Body of pancreas (tissue), 4 donors: ENCODE measurements around the gene CACNA2D3. TPM values are rescaled to one million over a fixed set of nuclear protein-coding genes. Genes with fewer than 3 reads are reported as not detected.

Source experiments
- ATAC-seq: fragments of 150-250 bp; one replicate; pipeline ENCODE4 v1.9.1; 2016
- DNase-seq, 4 donors: peaks; one replicate each; pipeline ENCODE4 v3.0.0-alpha.2; 2019
- H3K27ac ChIP-seq, 4 donors: fragments of 200-600 bp; sonication (generic); 1 replicate in 3 of 4; 2 replicates in 1 of 4; pipeline versions ENCODE4 v1.5.1 to v1.6.1; 2016 to 2019; ENCODE audit warnings: mild to moderate bottlenecking in 1 of 4, mixed read lengths in 1 of 4, moderate library complexity in 1 of 4
- H3K27me3 ChIP-seq, 2 donors: fragments of 200-600 bp; sonication (generic); one replicate each; pipeline ENCODE4 v1.6.0; 2016; ENCODE audit warnings: mild to moderate bottlenecking in 1 of 2
- H3K36me3 ChIP-seq, 2 donors: fragments of 200-600 bp; sonication (generic); replicated peaks in 1 of 2; 2 replicates each; pipeline ENCODE4 v1.5.1; 2016; ENCODE audit warnings: low read depth in 2 of 2; ENCODE audit not compliant: insufficient read depth in 1 of 2
- H3K4me1 ChIP-seq: fragments of 200-600 bp; sonication (generic); one replicate; pipeline ENCODE4 v1.6.0; 2016
- H3K4me3 ChIP-seq, 2 donors: fragments of 200-600 bp; sonication (generic); 1 replicate in 1 of 2; 2 replicates in 1 of 2; pipeline ENCODE4 v1.5.1; 2016 to 2019
- H3K9me3 ChIP-seq, 3 donors: fragments of 200-600 bp; sonication (generic); 1 replicate in 2 of 3; 2 replicates in 1 of 3; pipeline ENCODE4 v1.5.1; 2016
- POLR2A ChIP-seq, 3 donors: fragments of 450-650 bp; IDR thresholded peaks; one replicate each; pipeline ENCODE4 v1.6.1; 2016; ENCODE audit warnings: antibody characterized with exemption in 3 of 3, mild to moderate bottlenecking in 2 of 3
- WGBS, 2 donors: methylation state at CpG; one replicate each; pipeline ENCODE4 v1.1.5; 2017; 5-methylcytosine and 5-hydroxymethylcytosine counted together
- intact Hi-C: fragments of 100-400 bp; cut with DNase I; formaldehyde crosslinking; loops from one replicate; pipeline ENCODE4 v1.15.1; 2023
- total RNA-seq, 2 donors: library from RNA; depleted of rRNA; stranded (reverse); fragments of >200 nt; gene quantifications; one replicate each; pipeline ENCODE4 v1.1.0, GENCODE V29; 2016
- TF ChIP-seq, protein P1 (sequence below), 7 experiments: fragments of 450-650 bp in 4 of 7; fragments of 200-600 bp in 3 of 7; sonication (generic) in 3 of 7; IDR thresholded peaks; one replicate each; pipeline ENCODE4 v1.5.1; 2016 to 2019; ENCODE audit warnings: antibody characterized with exemption in 7 of 7

The CACNA2D3 gene
- total RNA-seq, 2 donors from 2014 or later = not detected

DNA sequence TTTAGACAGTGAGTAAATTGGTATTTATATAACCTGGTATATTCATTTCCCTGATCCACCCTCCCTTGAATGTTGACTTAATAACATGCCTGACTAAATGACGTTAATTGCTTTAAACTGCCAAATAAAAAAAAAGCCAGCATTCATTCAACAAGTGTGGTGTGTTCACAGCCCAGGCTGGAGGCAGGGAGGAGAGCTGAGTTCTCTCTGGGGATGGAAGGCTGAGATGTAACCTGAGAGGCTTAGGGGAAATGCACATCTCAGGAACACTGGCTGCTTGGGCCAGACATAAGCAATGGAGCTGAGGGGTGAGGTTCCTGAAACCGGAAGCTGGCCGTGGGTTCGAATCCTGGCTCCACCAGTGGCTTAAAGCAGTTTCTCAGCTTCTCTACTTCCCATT lies 17.3 kb downstream of the CACNA2D3 start:
- no peak for DNase-seq
- intact Hi-C loops = no loop called here
- 54 to 61% methylated on average over 4 of the region's 4 CpGs for WGBS, 2 donors
- no peaks in the 10 kb centered on the region for H3K36me3 ChIP-seq
- H3K27ac ChIP-seq = no peak overlapping the region
- H3K4me1 ChIP-seq = no peaks in the 10 kb centered on the region
- H3K27me3 ChIP-seq = no peaks in the 10 kb centered on the region
- H3K4me3 ChIP-seq = no peak overlapping the region
- ATAC-seq = no peak
- no peak for TF ChIP-seq POLR2A (IDR thresholded peaks at IDR 0.05)
- TF ChIP-seq, protein P1, sequence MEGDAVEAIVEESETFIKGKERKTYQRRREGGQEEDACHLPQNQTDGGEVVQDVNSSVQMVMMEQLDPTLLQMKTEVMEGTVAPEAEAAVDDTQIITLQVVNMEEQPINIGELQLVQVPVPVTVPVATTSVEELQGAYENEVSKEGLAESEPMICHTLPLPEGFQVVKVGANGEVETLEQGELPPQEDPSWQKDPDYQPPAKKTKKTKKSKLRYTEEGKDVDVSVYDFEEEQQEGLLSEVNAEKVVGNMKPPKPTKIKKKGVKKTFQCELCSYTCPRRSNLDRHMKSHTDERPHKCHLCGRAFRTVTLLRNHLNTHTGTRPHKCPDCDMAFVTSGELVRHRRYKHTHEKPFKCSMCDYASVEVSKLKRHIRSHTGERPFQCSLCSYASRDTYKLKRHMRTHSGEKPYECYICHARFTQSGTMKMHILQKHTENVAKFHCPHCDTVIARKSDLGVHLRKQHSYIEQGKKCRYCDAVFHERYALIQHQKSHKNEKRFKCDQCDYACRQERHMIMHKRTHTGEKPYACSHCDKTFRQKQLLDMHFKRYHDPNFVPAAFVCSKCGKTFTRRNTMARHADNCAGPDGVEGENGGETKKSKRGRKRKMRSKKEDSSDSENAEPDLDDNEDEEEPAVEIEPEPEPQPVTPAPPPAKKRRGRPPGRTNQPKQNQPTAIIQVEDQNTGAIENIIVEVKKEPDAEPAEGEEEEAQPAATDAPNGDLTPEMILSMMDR (IDR thresholded peaks at IDR 0.05) = no peak
- H3K9me3 ChIP-seq = no peaks in the 10 kb centered on the region

DNA sequence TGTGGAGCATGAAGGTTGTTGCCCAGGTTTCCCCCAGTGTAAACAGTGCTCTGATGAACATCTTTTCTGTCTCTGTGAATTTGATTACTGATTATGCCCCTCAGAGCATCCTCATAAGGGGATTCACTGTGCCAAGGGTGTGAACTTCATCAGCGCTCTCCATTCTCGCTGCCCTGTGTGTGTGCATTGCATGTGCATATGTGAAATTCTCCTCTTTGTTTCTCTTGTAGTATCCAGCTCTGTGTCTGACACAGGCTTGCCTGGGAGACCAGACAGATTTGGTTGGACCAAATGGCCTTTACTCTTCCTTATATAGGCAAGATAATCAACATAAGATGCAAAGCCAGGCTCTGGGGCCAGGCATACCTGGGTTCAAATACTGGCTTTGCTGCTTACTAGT lies 21.9 kb downstream of the CACNA2D3 start:
- DNase-seq = no peak
- no peak overlapping the region for H3K27ac ChIP-seq
- H3K4me1 ChIP-seq = no peaks in the 10 kb centered on the region
- no peak for TF ChIP-seq POLR2A (IDR thresholded peaks at IDR 0.05)
- TF ChIP-seq, protein P1 (IDR thresholded peaks at IDR 0.05) = no peak
- peaks cover 0 to 4% of the 10 kb centered on the region in 2 donors for H3K27me3 ChIP-seq
- no peak overlapping the region for H3K4me3 ChIP-seq
- ATAC-seq = no peak
- intact Hi-C loops = no loop called here
- WGBS, 2 donors = 69 to 95% methylated on average over 2 of the region's 2 CpGs
- H3K9me3 ChIP-seq = no peaks in the 10 kb centered on the region
- no peaks in the 10 kb centered on the region for H3K36me3 ChIP-seq

DNA sequence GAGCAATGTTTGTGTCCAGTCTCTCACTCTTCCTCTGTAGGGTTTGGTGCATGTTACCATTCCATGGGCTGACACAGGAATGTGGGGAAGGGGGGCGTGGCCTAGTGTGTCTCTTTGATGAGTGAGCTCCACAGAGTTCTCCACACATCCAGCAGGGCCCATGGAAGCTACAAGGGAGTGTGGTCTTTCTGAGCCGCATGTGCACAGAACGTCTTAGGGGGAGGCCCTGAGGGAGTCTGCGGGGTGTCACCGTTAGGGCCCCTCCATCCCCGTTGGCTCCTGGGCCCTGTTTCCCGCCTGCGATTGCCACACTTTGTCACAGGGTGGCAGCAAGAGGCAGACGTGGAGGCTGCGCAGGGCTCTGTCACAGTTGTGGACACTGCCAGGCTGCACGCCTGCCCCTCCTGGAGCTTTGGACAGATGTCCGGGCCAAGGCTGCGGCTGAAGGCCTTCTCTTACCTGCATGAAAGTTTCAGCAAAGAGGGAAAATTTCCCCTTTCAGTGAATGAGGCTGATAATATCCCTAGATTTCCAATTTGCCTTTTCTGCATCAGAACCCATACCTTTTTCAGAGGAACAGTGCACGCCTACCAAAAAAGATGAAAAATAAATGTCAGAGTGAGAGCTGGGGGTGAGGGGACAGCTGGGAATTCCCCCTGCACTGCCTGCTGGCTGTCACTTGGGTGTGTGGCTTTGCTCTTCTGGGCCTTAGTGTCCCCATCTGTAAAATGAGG lies 24.3 kb downstream of the CACNA2D3 start:
- no peaks in the 10 kb centered on the region for H3K4me1 ChIP-seq
- ATAC-seq = peak; percentile 65
- peaks cover 0 to 4% of the 10 kb centered on the region in 2 donors for H3K27me3 ChIP-seq
- no peak overlapping the region for H3K27ac ChIP-seq
- H3K36me3 ChIP-seq = no peaks in the 10 kb centered on the region
- intact Hi-C loops = no loop called here
- H3K4me3 ChIP-seq = no peak overlapping the region
- DNase-seq = peak; percentile 52 to 71 (median 62)
- no peaks in the 10 kb centered on the region for H3K9me3 ChIP-seq
- 12 to 19% methylated on average over 8 to 13 of the region's 14 CpGs for WGBS, 2 donors
- TF ChIP-seq, protein P1 (IDR thresholded peaks at IDR 0.05) = peak; percentile 36 to 84 (median 64)
- TF ChIP-seq POLR2A (IDR thresholded peaks at IDR 0.05) = no peak

DNA sequence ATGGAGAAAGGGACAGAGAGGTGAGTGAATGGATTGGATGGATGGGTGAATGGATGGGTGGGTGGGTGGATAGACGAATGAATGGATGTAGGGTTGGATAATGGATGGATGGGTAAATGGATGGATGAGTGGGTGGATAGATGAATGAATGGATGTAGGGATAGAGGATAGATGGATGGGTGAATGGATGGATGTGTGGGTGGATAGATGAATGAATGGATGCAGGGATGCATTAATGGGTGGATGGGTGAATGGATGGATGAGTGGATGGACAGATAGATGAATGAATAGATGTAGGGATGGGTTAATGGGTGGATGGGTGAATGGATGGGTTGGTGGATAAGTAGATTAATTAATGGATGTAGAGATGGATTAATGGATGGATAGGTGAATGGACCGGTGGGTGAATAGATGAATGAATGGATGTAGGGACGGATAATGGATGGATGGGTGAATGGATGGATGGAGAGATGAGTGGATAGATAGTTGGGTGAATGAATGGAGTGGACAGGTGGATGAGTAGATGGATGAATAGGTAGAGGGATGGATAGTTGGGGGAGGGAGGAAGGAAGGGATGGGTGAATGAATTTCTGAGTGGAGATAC lies 28.6 kb downstream of the CACNA2D3 start:
- WGBS, 2 donors = 67 to 72% methylated on average over 3 of the region's 3 CpGs
- intact Hi-C loops = no loop called here
- Histone ChIP-seq H3K27me3 (peaks cover 0 to 4% of the 10 kb centered on the region in 2 donors), H3K27ac (no peak overlapping the region), H3K36me3 (no peaks in the 10 kb centered on the region), H3K4me1 (no peaks in the 10 kb centered on the region), H3K9me3 (no peaks in the 10 kb centered on the region), H3K4me3 (no peak overlapping the region)
- DNase-seq (no peak), ATAC-seq (no peak)
- TF ChIP-seq POLR2A (IDR thresholded peaks at IDR 0.05) = no peak
- TF ChIP-seq, protein P1 (IDR thresholded peaks at IDR 0.05) = no peak
